Right ventricle myocardium superior (tissue), 1 donor: ENCODE measurements around the gene KLRC3. TPM values are rescaled to one million over a fixed set of nuclear protein-coding genes. Genes with fewer than 3 reads are reported as not detected.
A peak's percentile ranks its signal among the peaks of the same experiment; 100 is the strongest.
"Not testable (repeated sequence)": the region's sequence is repeated elsewhere in the genome, so short reads cannot be mapped to it uniquely, and the experiment has no call there.

Source experiments
- ATAC-seq: fragments of 200-7000 bp; cut with Tn5 transposase; one replicate; pipeline ENCODE4 v1.9.1; 2020; ENCODE audit warnings: mild to moderate bottlenecking; ENCODE audit not compliant: poor library complexity
- DNase-seq: peaks from one replicate; pipeline ENCODE4 v3.0.0-alpha.2; 2020
- intact Hi-C: fragments of 100-400 bp; cut with DNase I; formaldehyde crosslinking; loops from one replicate; pipeline ENCODE4 v1.11.2; 2022
- total RNA-seq: library from RNA; stranded (reverse); fragmentation: NEBNext Ultra II Directional; extraction: Animal tissue kit (Norgen Biotek cat#: 25700); gene quantifications from one replicate; pipeline ENCODE4 v1.2.1, GENCODE V29; 2021
- donor health status: DM: no; HTN: yes; CAD: no; lungs with severe emphysema.

Gene KLRC3
- total RNA-seq, 1 donor from 2014 or later: not detected

DNA sequence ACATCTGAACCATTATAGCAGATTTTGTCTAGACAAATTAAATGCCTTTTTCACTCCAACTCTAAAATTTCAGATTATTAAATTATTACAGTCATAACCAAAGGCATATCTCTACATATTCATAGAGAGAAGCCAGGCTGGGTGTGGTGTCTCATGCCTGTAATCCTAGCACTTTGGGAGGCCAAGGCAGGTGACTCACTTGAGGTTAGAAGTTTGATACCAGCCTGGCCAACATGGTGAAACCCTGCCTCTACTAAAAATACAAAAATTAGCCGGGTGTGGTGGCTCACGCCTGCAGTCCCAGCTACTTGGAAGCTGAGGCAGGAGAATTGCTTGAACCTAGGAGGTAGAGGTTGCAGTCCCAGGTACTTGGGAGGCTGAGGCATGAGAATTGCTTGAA, 41.7 kb downstream of the KLRC3 start:
- ATAC-seq, intact Hi-C loops, DNase-seq: not testable (repeated sequence)

DNA sequence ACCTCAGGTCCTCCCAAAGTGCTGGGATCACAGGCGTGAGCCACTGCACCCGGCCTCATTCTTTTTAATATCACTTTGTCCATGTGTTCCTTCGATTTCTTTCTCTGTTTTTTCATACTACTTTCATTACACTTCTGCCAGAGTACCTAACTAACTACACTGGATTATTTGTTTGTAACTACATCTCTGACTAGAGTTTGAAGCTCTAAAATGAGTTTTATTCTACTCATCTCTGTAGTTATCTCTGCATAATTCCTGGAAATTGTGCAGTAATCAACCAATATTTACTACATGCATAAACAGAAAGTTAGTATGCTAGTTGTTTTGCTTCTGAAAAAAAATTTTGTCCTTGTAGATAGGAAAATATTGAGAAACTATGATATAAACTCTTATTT, 45.8 kb downstream of the KLRC3 start:
- ATAC-seq (no peak), DNase-seq (no peak)
- intact Hi-C loops: no loop called here

DNA sequence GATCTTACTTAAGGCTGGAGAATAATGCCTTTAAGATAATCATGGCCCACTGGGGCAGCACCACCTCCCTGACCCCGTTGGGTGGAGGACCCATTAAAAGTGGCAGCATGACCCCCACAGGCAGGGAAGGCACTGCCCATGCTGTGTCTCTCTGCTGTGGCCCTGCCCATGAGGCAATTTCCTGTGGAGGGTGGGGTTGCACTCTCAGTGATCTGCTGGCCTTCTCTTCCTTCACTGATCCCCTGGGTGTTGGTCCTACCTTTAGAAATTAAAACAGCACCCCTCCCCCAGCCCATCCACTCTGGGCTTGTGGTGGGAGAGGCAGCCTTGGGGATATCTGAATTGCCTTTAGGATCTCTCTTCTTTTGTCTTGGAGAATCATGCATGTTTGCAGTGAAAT, 47.8 kb downstream of the KLRC3 start:
- intact Hi-C loops: no loop called here
- DNase-seq (no peak), ATAC-seq (peak; percentile 70)

DNA sequence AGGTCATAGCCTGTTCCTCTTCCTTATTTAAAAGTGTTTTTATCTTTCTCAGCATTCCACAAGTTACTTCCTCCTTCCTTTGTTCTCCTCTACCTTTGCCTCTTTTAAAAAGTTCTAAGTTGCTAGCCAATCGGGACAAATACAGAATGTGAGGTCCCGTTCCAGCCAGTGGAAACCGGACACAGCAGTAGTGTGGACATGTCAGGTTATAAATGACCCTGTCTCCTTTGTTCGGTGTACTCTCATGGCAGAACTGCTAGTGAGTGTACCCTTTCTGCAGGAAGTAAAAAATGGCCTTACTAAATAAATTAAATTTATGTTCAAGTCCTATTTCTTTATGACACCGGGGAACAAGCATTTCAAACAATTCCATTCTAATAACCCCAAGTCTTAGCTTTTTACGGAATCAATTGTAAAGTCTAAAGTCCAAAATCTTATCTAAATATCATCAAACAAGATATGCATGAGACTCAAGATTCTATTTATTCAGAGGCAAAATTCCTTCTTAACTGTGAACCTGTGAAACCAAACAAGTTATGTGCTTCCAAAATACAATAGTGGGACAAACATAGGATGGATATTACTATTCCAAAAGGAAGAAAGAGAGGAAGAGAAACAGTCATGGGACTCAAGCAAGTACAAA, 48.4 kb downstream of the KLRC3 start:
- intact Hi-C loops, DNase-seq, ATAC-seq: not testable (repeated sequence)

DNA sequence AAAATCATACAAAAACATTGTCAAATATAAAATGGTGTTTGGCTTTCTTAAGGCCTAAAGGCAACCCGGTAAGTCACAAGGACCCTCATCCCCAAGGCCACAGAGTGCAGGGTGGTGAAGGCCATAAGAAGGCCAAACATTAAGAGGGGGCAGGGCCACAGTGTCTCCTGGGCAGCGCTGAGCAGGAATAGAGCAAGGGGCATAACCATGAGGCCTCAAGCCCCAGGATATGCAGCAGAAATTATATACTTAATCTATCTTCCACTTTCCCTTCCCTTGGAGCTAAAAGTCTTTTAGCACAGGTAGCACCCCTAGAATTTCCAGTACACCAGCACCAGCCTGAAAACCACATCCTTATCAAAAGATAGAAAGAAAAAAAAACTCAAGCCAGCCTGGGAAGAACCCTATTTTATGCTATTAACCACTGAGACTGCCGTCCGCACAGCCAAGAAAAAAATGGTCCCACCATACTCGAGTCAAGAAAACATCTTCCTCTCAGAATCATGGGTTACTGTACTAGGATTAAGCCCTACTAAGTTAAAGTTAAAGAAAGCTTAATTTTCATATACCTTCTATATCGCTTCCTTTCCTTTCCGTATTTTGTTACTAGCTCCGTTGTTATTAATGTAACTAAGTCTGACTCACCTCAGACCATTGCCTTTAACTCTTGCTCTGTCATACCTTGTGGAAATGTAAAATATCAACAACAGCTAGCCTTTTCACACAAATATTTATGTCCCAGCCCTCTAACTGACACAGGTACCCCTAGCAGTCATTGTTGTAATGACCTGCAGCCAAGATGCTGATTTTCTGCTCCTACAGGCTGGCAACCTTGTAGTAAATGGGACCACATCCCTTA, 50.6 kb downstream of the KLRC3 start:
- intact Hi-C loops: loop anchor here (10.0 kb wide), 1 partner anchor 155 kb away; the partner anchor contains the start of gene GABARAPL1
- no peak for DNase-seq
- ATAC-seq: no peak

DNA sequence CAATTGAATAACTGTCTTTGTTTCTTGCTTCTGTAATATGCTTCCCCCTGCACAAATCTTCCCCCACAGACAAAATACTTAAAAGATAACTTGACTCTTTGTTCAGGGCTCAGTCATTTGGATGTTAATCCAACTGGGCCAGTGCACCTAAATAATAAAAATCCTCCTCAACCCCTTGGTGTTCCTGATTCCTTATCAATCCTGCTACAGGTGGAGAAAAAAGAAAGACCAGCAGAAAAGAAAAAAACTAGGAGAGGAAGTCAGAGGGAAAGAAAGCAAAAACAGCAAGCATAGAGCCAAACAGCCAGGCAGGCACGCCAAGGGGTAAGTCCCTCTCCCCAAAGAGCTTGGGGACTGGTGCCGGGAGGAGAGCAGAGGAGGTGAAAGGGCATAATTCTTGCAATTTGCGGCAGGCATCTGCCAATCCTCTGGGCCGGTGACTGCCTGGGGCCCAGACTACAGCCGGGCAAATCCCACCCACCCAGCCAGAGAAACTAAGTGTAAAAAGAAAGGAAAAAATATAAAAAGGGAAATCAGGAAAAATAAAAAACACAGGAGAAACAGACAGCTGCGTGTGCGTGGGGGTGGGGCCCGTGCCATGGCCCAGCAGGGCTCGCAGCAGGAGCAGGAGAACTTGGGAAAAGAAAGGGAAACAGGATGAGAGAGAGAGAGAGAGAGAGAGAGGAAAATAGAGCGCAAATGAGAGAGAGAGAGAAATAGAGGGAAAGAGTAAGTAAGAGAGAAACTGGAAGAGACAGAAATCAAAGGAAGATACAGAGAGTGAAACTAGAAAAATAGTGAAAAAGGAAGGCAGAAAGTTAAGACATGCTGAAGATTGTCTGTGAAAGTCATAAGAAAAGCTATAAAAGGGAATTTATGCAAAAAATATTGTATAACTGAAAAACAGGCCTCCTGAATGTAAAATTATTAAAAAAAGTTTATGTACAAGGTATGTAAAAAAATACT, 51.9 kb downstream of the KLRC3 start:
- ATAC-seq (no peak), DNase-seq (no peak)
- intact Hi-C loops: loop anchor here (10.0 kb wide), 1 partner anchor 154 kb away; the partner anchor contains the start of gene GABARAPL1

DNA sequence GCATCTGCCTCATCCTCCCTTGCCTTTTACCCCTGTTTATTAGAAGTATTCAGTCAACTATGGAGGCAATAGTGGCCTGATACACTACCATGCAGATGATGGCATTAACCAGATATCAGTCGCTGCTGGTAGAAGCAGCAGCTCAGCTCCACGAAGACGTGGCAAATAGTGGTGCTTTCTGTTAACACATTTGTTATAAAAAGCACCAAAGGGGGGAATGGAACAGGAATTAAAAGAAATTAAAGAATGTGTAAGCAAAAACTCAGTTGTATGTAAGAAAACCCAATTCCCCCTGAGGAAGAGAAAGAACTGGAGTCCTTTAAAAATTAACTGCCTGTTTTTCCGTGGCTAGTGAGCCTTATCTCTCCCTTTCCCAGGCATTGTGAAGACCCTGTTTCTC, 52.7 kb downstream of the KLRC3 start:
- not testable (repeated sequence) for ATAC-seq, DNase-seq
- intact Hi-C loops: loop anchor here (10.0 kb wide), 1 partner anchor 153 kb away; the partner anchor contains the start of gene GABARAPL1

DNA sequence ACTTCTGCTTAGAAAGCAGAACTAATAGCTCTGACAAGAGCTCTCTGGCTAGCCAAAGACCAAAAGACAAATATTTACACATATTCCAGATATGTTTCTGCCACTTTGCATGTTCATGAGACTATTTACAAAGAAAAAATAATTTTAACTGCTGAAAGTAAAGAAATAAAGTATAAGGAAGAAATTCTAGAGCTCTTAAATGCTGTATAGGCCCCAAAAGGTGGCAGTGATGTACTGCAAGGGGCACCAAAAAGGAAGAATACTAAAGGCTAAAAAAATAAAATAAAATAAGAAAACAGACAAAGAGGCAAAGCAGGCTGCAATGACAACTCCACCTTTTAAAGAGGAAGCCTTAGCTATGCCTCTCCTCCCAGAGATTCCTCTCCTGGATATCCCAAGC, 53.5 kb downstream of the KLRC3 start:
- ATAC-seq (no peak), DNase-seq (no peak)
- intact Hi-C loops: loop anchor here (10.0 kb wide), 1 partner anchor 152 kb away; the partner anchor contains the start of gene GABARAPL1

DNA sequence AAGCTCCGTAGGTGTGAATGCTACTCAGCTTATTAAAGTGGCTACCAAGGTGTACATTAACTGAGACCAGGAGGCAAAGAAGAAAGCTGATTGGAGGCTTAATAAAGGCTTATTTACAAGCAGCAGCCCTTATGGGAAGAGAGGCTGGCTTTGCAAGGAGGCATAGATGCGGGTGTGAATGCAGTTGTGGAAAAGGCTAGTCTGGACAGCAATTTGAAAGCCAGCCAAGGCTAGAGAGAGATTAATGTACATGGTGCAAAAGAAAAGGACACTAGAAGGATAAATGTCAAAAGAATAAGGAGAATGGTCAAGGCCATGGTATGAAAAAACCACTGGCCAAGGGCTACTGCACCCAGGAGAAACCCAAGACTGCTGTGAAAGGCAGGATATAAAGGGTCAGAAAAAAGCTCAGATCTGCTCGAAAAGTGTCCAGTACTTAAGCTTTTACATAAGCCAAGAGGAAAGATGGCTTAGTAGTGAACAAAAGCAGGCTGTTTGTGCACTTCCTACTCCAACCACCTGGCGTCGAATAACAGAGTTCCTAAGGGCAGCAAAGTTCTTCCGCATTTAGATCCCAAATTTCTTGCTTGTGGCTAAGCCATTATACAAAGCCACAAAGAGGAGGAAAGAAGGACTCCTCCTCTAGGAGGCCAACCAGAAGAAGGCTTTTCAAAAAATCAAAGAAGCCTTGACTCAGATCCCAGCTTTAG, 54.5 kb downstream of the KLRC3 start:
- no peak for ATAC-seq
- intact Hi-C loops: loop anchor here (10.0 kb wide), 1 partner anchor 151 kb away; the partner anchor contains the start of gene GABARAPL1
- no peak for DNase-seq

DNA sequence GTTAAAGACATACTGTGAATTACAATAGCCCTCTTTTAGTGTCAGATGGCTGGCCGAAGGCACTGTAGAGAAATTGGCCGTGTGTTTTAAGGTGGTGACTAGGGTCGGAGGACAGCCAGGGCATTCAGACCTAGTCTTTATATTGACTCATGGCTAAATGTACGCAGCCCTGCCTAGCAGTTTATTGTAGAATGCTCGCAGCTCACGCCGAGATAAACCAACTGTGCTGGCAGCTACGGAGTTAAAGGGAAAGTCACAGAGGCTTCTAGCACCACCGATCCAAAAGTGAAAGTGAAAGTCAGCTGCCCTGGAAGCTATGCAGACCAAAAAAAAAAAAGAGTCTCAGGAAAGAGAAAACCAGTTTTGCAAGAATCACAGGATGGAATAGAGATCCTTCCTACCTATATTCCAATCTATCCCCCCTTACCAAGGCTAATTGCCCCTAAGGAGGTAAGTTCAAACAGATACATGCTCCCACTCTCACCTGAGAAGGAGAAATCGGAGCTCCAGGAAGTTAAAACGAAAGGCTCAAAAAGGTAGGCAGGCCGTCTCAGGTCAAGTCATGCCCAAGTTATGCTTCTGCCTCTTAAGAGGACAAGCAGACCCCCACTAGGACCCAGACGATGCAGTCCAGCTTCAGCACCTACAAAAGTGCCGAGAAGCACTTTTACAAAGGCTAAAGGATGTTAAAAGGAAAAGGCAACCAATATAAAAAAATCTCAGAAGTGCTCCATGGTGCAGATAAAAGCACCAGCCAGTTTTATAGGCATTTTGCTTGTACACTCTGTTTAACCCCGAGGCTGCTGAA, 55.4 kb downstream of the KLRC3 start:
- ATAC-seq (peak; percentile 89), DNase-seq (peak; percentile 47)
- intact Hi-C loops: loop anchor here (10.0 kb wide), 1 partner anchor 150 kb away; the partner anchor contains the start of gene GABARAPL1

DNA sequence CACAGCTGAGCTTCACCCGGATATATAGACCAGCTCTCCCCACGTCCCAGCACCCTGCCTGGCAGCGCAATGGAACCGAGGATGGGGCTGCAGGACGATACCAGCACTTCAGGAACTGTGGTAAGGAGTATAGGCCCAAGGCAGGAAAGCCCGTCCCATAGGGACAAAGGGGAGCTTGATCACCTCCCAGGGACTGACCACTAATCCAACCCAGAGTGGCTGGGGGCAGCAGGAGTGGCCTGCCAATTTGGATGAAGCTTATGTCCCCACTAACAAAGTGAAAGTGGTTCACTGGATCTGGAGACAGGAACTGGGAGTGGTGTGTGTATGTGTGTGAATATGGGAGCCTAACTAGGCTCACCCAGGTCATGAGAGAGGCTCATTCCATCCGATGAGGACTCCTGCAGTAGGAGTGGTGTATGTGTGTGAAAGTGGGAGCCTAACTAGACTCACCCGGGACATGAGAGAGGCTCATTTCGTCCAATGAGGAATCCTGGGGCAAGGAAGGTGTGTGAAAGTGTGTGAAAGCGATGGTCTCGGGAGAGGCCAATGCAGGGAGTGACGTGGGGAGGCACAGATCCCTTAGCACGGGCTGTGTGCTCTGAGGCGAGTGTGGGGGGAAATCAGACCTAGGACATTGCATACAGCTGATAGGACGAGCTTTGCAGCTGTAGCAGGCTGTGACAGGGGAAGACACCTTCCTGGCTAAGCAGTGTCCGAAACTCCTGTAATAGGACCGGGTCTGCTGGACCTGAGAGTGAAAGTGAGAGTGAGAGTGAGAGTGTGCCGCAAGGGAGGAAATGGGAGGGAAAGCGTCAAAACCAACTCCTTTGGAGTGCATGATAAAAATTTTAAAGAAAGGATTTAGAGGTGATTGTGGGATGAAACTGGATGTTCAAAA, 56.2 kb downstream of the KLRC3 start:
- intact Hi-C loops: loop anchor here (10.0 kb wide), 1 partner anchor 149 kb away; the partner anchor contains the start of gene GABARAPL1
- DNase-seq (peak; percentile 43), ATAC-seq (peak; percentile 72)

DNA sequence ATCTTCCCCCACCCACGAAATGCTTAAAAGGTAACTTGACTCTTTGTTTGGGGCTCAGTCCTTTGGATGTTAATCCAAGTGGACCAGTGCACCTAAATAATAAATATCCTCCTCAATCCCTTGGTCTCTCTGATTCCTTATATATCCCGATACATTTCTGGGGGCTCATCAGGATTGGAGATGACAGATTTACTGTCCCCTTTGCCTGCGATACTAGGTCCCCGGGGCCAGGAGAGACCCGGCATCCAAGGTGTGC, 56.8 kb downstream of the KLRC3 start:
- DNase-seq (no peak), ATAC-seq (no peak)
- intact Hi-C loops: loop anchor here (10.0 kb wide), 1 partner anchor 149 kb away; the partner anchor contains the start of gene GABARAPL1

DNA sequence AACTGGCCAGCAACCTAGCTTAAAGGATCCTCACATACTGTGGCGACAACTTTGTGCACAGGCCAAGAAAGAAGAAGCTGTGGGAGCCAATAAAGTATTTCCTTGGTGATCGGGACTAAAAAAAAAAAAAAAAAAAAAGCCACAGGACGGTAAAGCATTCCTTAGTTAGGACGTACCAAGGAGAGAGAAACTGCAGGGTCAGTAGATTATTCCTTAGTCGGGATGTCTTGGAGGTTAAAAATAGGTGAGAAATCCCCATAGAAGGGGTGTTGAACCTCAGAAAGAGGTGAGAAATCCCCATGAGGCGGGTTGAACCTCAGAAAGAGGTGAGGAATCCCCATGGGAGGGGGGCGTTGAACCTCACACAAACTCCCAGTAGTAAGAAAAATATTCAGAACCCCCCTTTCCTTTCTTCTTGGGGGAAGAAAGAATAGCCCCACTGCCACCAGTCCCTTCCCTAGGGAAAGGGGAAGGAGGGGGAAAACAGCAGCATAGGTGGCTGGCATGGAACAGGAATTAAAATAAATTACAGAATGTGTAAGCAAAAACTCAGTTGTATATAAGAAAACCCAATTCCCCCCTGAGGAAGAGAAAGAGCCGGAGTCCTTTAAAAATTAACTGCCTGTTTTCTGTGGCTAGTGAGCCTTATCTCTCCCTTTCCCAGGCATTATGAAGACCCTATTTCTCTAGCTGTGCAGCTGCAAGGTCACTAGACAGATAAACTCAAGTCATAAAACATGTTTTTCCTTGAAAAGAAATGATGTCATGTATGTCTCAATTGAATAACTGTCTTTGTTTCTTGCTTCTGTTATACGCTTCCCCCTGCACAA, 57.4 kb downstream of the KLRC3 start:
- DNase-seq: no peak
- no peak for ATAC-seq
- intact Hi-C loops: loop anchor here (10.0 kb wide), 1 partner anchor 148 kb away; the partner anchor contains the start of gene GABARAPL1

DNA sequence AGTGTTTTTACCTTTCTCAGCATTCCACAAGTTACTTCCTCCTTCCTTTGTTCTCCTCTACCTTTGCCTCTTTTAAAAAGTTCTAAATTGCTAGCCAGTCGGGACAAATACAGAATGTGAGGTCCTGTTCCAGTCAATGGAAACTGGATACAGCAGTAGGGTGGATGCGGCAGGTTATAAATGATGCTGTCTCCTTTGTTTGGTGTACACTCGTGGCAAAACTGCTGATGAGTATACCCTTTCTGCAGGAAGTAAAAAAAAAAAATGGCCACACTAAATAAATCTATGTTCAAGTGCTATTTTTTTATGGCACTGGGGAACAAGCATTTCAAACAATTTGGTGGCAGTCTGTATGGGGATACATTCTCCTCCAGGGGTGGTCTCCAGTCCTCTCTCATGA, 58.1 kb downstream of the KLRC3 start:
- intact Hi-C loops: loop anchor here (10.0 kb wide), 1 partner anchor 148 kb away; the partner anchor contains the start of gene GABARAPL1
- ATAC-seq (no peak), DNase-seq (no peak)
